ENCODE results near the gene MACROD2. TPM values are rescaled to one million over a fixed set of nuclear protein-coding genes. Genes with fewer than 3 reads are reported as not detected.

The MACROD2 gene
- total RNA-seq, 1 experiment from 2014 or later: 1.4 TPM

GRCh38 chr20:15449061-15449460, 1453.7 kb downstream of the MACROD2 start:
- CTCF ChIA-PET: no interaction called here
- no TSS peak for BruUV-seq (replicated peaks)
- Histone ChIP-seq H3K36me3 (ENCODE audit: insufficient read depth, low read length, poor library complexity, severe bottlenecking) (no peaks in the 10 kb centered on the region), H3K27me3 (replicated peaks; ENCODE audit: insufficient read depth, low read depth, low read length, poor library complexity) (no peaks in the 10 kb centered on the region), H3K27ac (ENCODE audit: low read depth, low read length, poor library complexity, severe bottlenecking) (no peak overlapping the region), H3K4me3 (ENCODE audit: low read depth, low read length, poor library complexity, severe bottlenecking) (no peak overlapping the region), H3K9me3 (ENCODE audit: low read depth, low read length, poor library complexity, severe bottlenecking) (peaks cover 5% of the 10 kb centered on the region), H3K4me1 (ENCODE audit: insufficient read depth, low read length, poor library complexity, severe bottlenecking) (no peaks in the 10 kb centered on the region)
- TF ChIP-seq CTCF (conservative IDR thresholded peaks at IDR 0.05; ENCODE audit: low read depth, low read length) (no peak), EZH2 (IDR thresholded peaks at IDR 0.05; ENCODE audit: borderline replicate concordance, low read depth, low read length, poor library complexity, severe bottlenecking) (no peak)
- POLR2A ChIA-PET (ENCODE audit: low non-redundant PET): no interaction called here
- DNase-seq (ENCODE audit: low spot score): no peak
- intact Hi-C loops (cut with micrococcal nuclease; ENCODE audit: unreplicated experiment): no loop called here

GRCh38 chr20:15451241-15451640, 1455.9 kb downstream of the MACROD2 start:
- POLR2A ChIA-PET (ENCODE audit: low non-redundant PET): no interaction called here
- intact Hi-C loops (cut with micrococcal nuclease; ENCODE audit: unreplicated experiment): loop anchor here (10.0 kb wide), 1 partner anchor 56 kb away; no protein-coding TSS in a partner anchor

GRCh38 chr20:15455279-15455678, 1460.0 kb downstream of the MACROD2 start:
- ChIA-PET POLR2A (ENCODE audit: low non-redundant PET) (no interaction called here), CTCF (no interaction called here)
- DNase-seq (ENCODE audit: low spot score): no peak
- Histone ChIP-seq H3K36me3 (ENCODE audit: insufficient read depth, low read length, poor library complexity, severe bottlenecking) (no peaks in the 10 kb centered on the region), H3K4me1 (ENCODE audit: insufficient read depth, low read length, poor library complexity, severe bottlenecking) (no peaks in the 10 kb centered on the region), H3K4me3 (ENCODE audit: low read depth, low read length, poor library complexity, severe bottlenecking) (no peak overlapping the region), H3K27ac (ENCODE audit: low read depth, low read length, poor library complexity, severe bottlenecking) (no peak overlapping the region), H3K27me3 (replicated peaks; ENCODE audit: insufficient read depth, low read depth, low read length, poor library complexity) (no peaks in the 10 kb centered on the region), H3K9me3 (ENCODE audit: low read depth, low read length, poor library complexity, severe bottlenecking) (peaks cover 6% of the 10 kb centered on the region)
- TF ChIP-seq EZH2 (IDR thresholded peaks at IDR 0.05; ENCODE audit: borderline replicate concordance, low read depth, low read length, poor library complexity, severe bottlenecking) (no peak), CTCF (conservative IDR thresholded peaks at IDR 0.05; ENCODE audit: low read depth, low read length) (no peak)
- intact Hi-C loops (cut with micrococcal nuclease; ENCODE audit: unreplicated experiment): loop anchor here (10.0 kb wide), 1 partner anchor 60 kb away; no protein-coding TSS in a partner anchor
- BruUV-seq (replicated peaks): no TSS peak

More at GRCh38 chr20:15451241-15451640, 1455.9 kb downstream of the MACROD2 start:
- Histone ChIP-seq H3K36me3 (ENCODE audit: insufficient read depth, low read length, poor library complexity, severe bottlenecking) (no peaks in the 10 kb centered on the region), H3K9me3 (ENCODE audit: low read depth, low read length, poor library complexity, severe bottlenecking) (peaks cover 6% of the 10 kb centered on the region), H3K4me3 (ENCODE audit: low read depth, low read length, poor library complexity, severe bottlenecking) (no peak overlapping the region), H3K27ac (ENCODE audit: low read depth, low read length, poor library complexity, severe bottlenecking) (no peak overlapping the region), H3K4me1 (ENCODE audit: insufficient read depth, low read length, poor library complexity, severe bottlenecking) (no peaks in the 10 kb centered on the region), H3K27me3 (replicated peaks; ENCODE audit: insufficient read depth, low read depth, low read length, poor library complexity) (no peaks in the 10 kb centered on the region)
- CTCF ChIA-PET: no interaction called here
- no peak for DNase-seq (ENCODE audit: low spot score)
- TF ChIP-seq CTCF (conservative IDR thresholded peaks at IDR 0.05; ENCODE audit: low read depth, low read length) (no peak), EZH2 (IDR thresholded peaks at IDR 0.05; ENCODE audit: borderline replicate concordance, low read depth, low read length, poor library complexity, severe bottlenecking) (no peak)
- no TSS peak for BruUV-seq (replicated peaks)
